ENCODE data around the gene POLR3GL.
"Not testable (repeated sequence)": the region's sequence is repeated elsewhere in the genome, so short reads cannot be mapped to it uniquely, and the experiment has no call there.

The POLR3GL gene

GRCh38 chr1:145964328-145965118, at the start of gene POLR3GL, which contains the start of gene ANKRD34A:
Gene POLR3GL (plus strand): TSS chr1:145964690. CDS start chr1:145974866, 10,176 bp downstream.
Gene ANKRD34A (minus strand): TSS chr1:145964575. CDS start chr1:145961759, 2,816 bp downstream.
- peak; percentile 96 for DNase-seq

GRCh38 chr1:145916745-145917144, 47.7 kb upstream of the POLR3GL start:
- no peak for DNase-seq

GRCh38 chr1:145917595-145917994, 46.9 kb upstream of the POLR3GL start:
- DNase-seq, result no peak

- DNase-seq, result peak; percentile 90
Measured at GRCh38 chr1:145918144-145918991, 46.1 kb upstream of the POLR3GL start, which contains the start of gene PEX11B. Gene PEX11B (minus strand): TSS chr1:145918717. CDS start chr1:145918688, 29 bp downstream.

- DNase-seq, result peak; percentile 69
Measured at GRCh38 chr1:145918992-145919939, 45.2 kb upstream of the POLR3GL start.

GRCh38 chr1:145920297-145920696, 44.2 kb upstream of the POLR3GL start:
- not testable (repeated sequence) for DNase-seq

- no peak for DNase-seq
Measured at GRCh38 chr1:145922266-145922665, 42.2 kb upstream of the POLR3GL start.

- no peak for DNase-seq
Measured at GRCh38 chr1:145926686-145927062, 37.8 kb upstream of the POLR3GL start.

GRCh38 chr1:145927063-145927886, 37.2 kb upstream of the POLR3GL start, which contains the start of gene RBM8A:
Gene RBM8A (minus strand): TSS chr1:145927484. CDS start chr1:145927426, 58 bp downstream.
- DNase-seq, result peak; percentile 99

GRCh38 chr1:145927916-145928643, 36.4 kb upstream of the POLR3GL start:
- peak; percentile 26 for DNase-seq

- not testable (repeated sequence) for DNase-seq
Measured at GRCh38 chr1:145932522-145933009, 31.9 kb upstream of the POLR3GL start.

- DNase-seq, result no peak
Measured at GRCh38 chr1:145935708-145936107, 28.8 kb upstream of the POLR3GL start.

GRCh38 chr1:145936247-145936646, 28.2 kb upstream of the POLR3GL start:
- no peak for DNase-seq

- no peak for DNase-seq
Measured at GRCh38 chr1:145937436-145937835, 27.1 kb upstream of the POLR3GL start.

GRCh38 chr1:145942405-145942804, 22.1 kb upstream of the POLR3GL start:
- no peak for DNase-seq

- no peak for DNase-seq
Measured at GRCh38 chr1:145942871-145943270, 21.6 kb upstream of the POLR3GL start.

GRCh38 chr1:145944532-145944931, 20.0 kb upstream of the POLR3GL start:
- DNase-seq, result no peak

GRCh38 chr1:145946477-145946986, 18.0 kb upstream of the POLR3GL start:
- DNase-seq, result no peak

- DNase-seq, result no peak
Measured at GRCh38 chr1:145947551-145947950, 16.9 kb upstream of the POLR3GL start.

- no peak for DNase-seq
Measured at GRCh38 chr1:145949219-145949618, 15.3 kb upstream of the POLR3GL start.
